HG02759 (cell line): ENCODE data around the gene KRTAP19-4.
"Not testable (repeated sequence)": the region's sequence is repeated elsewhere in the genome, so short reads cannot be mapped to it uniquely, and the experiment has no call there.

ENCODE experiments used
- ATAC-seq: cut with Tn5 transposase; IDR thresholded peaks from one replicate; pipeline ENCODE4 v1.9.1; 2021; ENCODE audit warnings: mild to moderate bottlenecking, moderate library complexity; ENCODE audit not compliant: unreplicated experiment

Gene KRTAP19-4

DNA sequence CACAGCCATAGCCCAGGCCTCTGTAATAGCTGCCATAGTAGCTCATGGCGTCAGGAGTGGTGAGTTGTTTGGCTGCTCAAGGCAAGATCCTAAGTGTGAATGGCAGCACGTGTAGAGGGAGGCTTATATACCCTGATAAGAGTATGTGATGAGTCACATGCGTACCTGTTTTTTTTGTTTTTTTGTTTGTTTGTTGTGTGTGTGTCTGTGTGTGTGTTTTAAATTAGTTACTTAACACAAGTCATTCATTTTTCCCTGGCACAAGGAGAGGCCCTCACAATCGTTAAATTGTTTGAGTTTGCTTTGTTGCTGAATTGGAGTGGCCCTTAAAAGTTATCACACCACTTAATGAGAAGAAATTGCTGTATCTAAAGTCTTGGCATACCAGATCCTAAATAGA is at the start of gene KRTAP19-4:
Gene KRTAP19-4, minus strand, starts transcription at position 101 of the 400 bp plus-strand sequence. Its CDS starts 55 bp downstream, at position 46.
- no peak for ATAC-seq

DNA sequence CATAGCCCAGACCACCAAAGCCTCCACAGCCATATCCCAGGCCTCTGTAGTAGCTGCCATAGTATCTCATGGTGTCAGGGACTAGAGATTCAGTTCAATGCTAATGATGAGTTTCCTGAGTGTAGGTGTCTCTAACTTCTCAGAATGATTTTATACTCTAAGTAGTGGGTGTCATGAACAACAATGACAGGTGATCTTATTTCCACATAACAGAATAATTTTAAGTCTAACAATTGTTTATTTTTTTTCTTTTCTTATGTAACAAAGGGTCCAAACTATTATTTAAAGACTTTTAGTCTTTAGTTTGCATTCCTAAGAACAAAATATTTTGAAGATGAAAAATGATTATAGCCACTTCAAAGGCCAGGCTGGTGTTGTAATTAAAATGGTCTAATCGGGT is 44.8 kb upstream of the KRTAP19-4 start, which contains the start of gene KRTAP19-6:
Gene KRTAP19-6, minus strand, starts transcription at position 101 of the 400 bp plus-strand sequence. Its CDS starts 31 bp downstream, at position 70.
- no peak for ATAC-seq

DNA sequence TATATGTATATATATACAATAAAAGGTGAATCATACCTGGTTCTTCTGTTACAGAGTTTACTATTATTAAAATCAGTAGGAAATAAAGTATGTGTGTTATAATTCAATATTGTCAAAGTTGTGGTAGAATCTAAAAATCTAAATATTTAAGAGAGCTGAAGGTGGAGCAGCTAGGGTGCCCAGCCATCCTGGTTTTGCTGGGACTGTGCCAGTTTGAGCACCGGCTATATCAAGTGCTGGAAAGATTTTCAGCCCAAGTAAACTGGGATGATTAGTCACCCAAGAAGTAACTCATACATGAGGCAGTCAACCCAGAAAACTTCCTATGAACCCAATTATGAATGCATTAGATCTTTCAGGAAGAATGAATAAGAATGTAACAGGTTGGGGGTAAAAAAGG is 21.9 kb upstream of the KRTAP19-4 start:
- no peak for ATAC-seq

DNA sequence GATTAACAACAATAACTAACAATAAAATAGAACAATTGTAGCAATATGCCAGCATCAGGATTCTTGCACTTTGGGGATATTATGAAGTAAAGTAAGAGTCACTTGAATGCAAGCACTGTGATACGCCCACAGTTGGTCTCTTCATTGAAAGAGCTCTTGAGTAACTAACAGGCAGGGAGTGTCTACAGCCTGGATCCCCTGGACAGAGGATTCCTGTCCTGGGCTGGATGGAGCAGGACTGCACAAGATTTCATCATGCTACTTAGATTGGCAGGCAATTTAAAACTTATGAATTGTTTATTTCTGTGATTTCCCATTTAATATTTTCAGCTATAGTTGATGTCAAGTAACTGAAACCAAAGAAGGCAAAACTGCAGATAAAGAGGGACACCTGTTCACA is 18.7 kb upstream of the KRTAP19-4 start:
- ATAC-seq: no peak

GRCh38 chr21:30505621-30506205 is 8.7 kb upstream of the KRTAP19-4 start:
- ATAC-seq: not testable (repeated sequence)

DNA sequence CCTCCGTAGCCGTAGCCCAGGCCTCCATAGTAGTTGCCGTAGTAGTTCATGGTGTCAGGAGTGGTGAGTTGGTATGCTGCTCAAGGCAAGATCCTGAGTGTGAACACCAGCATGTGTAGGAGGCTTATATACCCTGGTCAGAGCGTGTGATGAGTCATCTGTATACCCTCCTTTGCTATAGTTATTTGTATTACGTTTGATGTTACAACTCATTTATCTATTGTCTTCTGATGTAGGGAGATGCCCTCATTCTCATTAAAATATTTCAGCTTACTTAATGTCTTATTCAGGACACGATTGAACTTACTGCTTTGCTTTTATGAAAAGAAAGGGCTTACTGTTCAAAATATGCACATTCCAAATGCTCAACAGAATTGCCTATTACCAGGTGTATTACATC is 5.1 kb upstream of the KRTAP19-4 start, which contains the start of gene KRTAP19-5:
Gene KRTAP19-5, minus strand, starts transcription at position 101 of the 400 bp plus-strand sequence. Its CDS starts 51 bp downstream, at position 50.
- no peak for ATAC-seq

GRCh38 chr21:30491963-30492428 is 5.0 kb downstream of the KRTAP19-4 start, which contains the start of gene KRTAP19-3:
Gene KRTAP19-3 (minus strand): TSS chr21:30492013. CDS start chr21:30491957, 56 bp downstream.
- no peak for ATAC-seq

- ATAC-seq: no peak
Observed at GRCh38 chr21:30487336-30487735, 9.6 kb downstream of the KRTAP19-4 start, which contains the start of gene KRTAP19-2. Gene KRTAP19-2 (minus strand): TSS chr21:30487436. CDS start chr21:30487348, 88 bp downstream.

- ATAC-seq: no peak
Observed at GRCh38 chr21:30486180-30486579, 10.8 kb downstream of the KRTAP19-4 start.

- no peak for ATAC-seq
Observed at GRCh38 chr21:30482130-30482529, 14.8 kb downstream of the KRTAP19-4 start.

- no peak for ATAC-seq
Observed at GRCh38 chr21:30480145-30480544, 16.8 kb downstream of the KRTAP19-4 start, which contains the start of gene KRTAP19-1. Gene KRTAP19-1 (minus strand): TSS chr21:30480367. CDS start chr21:30480317, 50 bp downstream.

GRCh38 chr21:30479259-30479658 is 17.7 kb downstream of the KRTAP19-4 start:
- ATAC-seq: no peak

GRCh38 chr21:30478004-30478403 is 19.0 kb downstream of the KRTAP19-4 start:
- ATAC-seq: no peak

DNA sequence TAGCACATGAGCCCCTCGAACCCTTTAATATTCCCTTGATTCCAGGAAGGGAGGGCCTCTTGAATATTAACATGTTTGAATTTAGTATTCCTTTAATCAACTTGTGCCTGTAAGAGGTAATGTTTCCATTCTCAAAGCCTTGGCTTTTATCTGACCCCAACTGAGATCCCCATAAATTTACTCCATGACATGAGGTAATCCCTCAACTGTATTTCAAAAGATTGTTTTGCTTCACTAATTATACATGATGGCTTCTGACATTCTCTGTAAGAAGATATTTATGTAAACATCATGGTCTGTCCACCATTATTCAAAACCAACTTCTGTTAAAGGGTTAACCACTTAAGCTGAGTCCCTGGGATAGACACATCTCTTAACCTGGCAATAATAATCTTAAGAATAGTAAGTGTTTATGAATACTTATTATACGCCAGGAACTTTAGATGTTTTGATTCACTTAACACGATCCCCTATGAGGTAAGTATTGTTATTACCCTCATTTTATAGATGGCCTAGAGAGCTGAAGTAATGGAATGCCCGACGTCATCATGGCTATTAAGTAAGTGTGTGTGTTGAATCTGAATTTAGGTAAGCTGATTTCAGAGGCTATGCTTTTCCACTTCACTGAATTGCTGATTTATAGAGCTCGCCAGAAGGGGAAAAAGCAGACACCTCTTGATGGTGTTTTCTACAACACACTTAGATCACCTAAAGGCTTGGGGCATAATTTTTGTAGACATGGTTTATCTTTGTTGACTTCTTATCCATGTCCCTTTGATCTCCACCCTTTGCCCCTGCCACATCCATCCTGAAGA is 27.9 kb downstream of the KRTAP19-4 start:
- no peak for ATAC-seq

DNA sequence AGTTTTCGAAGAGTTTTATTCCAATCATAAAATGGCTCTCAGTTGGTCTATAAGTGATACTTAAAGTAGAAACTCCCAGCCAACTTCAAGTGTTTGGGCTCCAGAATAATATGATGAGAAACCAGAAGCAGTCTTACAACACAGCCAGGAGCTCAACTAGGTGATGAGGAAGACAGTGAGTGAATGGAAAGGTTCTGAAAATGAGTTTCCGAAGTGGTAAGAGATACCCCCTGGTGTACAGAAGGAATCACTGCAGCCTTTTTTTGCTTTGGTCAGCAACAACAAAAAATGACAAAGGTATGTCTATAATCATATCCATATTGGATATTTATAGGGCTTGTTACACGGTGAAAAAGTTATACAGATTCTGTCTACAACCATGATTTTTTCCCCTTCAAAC is 33.3 kb downstream of the KRTAP19-4 start:
- ATAC-seq: no peak

- ATAC-seq: no peak
Observed at GRCh38 chr21:30448514-30448913, 48.5 kb downstream of the KRTAP19-4 start.

- no peak for ATAC-seq
Observed at GRCh38 chr21:30447056-30447455, 49.9 kb downstream of the KRTAP19-4 start.
